A204.1 (cell line): Measurements from ENCODE around the gene SLIT1.

Experiments
- FAIRE-seq: peaks from 2 replicates; lab custom pipeline; 2012; peaks lifted over from hg19 to GRCh38; lab: Jason Lieb, UNC

Gene SLIT1

DNA sequence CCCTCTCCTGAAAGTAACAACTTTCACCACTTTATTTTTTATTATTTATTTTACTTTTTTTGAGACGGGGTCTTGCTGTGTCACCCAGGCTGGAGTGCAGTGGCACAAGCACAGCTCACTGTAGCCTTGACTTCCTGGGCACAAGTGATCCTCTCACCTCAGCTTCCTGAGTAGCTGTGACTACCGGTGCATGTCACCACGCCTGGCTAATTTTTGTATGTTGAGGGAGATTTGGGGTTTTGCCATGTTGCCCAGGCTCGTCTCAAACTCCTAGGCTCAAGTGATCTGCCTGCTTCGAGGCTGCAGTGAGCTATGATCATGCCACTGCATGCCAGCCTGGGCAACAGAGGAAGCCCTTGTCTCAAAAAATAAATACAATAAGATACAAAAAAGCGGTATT, 14.9 kb upstream of the SLIT1 start:
- no peak for FAIRE-seq

DNA sequence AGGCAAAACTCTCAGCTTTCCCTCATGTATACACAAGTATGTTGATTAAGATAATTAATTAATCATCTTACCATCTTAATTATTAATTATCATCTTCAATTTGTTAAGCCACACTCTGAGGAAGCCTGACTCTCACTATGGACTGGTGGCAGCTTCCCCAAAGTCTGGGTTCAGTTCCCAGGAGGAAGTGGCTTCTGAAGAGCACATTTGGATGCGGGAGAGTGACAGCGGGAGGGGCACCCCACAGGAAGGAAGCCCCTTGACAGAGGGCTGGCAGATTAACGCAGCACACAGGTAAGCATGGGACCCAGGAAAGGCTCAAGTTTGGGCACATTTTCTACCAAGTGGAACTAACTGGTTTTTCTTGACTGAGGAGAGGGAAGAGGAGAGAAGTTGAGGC, 13.4 kb upstream of the SLIT1 start:
- FAIRE-seq = no peak

DNA sequence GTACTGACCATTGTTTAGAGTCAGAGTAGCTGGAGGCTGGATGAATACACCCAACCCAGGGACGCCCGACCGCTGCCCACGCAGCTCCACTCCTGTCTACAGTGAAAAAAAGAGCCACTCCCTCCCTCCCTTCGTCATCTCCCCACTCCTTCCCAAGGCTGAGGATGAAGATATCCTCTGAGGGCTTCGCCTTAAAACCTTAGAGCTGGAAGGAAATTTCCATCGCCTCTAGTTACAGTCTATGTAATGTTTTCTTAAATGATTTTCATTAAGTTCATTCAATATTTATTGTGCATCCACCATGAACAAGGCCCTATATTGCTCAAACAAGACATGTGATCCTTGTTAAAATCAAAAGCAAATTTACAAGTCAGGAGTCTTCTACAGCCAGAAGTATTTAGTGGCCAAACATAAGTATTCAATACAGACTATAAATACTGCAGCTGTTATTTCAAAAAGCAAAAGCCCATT, 11.3 kb upstream of the SLIT1 start:
- FAIRE-seq = no peak

DNA sequence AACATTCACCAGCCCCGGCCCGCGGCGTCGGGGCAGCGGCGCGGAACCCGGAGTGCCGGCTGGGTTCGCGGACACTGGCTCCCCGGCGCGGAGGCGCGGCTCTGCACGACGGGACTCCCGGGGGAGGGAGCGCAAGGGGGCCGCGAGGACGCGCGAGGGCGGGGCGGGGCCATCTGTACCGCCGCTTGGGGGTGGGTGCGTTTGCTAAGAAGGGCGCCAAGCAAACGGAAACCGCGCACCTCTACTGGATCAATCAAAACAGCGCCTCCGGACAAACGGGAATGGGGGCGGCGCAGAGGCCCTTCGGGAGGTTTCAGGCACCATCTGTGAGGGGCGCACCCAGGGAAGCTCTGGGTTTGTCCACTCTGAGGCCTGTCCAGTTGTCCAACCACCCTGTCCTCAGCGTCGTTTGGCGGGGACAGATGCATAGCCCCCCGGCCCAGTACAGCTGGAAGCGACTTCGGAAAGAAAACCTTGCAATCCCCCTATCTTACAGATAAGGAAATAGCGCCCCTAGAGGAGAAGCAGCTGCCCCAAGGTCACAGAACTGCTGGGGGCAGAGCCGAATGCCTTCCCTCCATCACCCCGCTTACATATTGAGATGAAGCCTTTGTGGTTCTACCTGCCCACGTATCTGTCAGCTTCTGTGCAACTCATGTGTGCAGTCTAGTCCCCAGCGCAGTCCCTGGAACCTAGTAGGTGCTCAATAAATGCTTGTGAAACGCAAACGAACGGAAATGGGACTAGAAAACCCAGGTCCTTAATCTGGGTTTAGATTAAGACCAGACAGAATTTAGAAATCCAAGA, 10.7 kb upstream of the SLIT1 start:
- FAIRE-seq = no peak

DNA sequence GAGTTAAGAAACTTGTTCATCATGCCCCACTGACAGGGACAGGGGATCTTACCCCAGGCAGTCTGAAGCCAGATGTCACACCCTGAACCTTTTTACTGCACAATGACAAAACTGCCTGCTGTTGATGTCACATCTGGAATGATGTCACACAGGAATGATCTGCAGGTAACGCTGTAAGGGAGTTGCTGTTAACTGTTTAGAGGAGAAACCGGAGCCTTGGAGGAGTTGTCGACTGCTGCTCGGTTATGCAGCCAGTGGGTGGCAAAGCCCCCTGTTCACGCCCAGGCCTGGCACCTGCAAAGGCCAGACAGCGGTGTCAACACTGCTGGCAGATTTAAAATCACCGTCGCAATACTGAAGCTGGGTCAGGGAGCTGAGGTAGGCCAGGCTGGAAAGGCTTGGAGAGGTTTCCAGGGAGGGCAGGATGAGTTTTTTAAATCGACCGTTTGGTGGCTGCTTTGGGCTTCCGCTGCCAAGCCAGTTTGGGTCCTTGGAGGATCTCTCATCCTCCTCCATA, 10.0 kb upstream of the SLIT1 start:
- FAIRE-seq = no peak

DNA sequence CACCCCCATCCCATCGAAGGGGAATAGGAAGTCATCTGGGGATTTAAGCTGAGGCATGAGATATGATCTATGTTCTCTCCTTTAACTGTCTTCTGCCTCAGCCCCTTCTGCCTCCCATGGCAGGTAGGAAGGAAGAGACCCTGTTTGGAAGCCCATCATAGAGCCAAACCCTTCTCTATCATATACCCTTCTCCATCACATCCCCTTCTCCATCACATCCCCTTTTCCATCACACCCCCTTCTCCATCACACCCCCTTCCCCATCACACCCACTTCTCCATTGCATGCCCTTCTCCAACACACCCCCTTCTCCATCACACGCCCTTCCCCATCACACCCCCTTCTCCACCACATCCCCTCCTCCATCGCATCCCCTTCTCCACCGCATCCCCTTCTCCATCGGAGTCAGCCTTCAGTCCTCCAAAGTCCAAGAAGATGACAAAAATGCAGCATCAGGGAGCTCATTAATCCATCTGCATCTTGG, 7.2 kb upstream of the SLIT1 start:
- FAIRE-seq = no peak

DNA sequence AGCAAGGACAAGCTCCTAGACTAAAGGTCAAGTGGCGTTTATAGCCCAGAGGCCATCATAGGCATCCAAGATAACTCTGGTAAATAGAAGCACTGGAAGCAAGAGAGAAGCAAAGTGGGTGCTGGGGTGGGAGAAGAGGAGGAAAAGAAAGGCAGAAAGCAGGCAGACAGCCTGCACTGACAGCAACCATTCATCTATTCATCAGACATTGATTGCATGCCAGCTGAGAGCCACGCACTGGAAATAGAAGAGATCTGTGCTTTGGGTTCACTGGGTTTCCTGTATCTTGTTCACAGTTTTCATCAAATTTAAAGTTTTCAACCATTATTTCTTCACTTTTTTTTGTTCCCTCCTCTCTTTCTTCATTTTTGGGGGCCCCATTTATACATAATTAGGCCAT, 4.7 kb upstream of the SLIT1 start:
- FAIRE-seq = no peak

DNA sequence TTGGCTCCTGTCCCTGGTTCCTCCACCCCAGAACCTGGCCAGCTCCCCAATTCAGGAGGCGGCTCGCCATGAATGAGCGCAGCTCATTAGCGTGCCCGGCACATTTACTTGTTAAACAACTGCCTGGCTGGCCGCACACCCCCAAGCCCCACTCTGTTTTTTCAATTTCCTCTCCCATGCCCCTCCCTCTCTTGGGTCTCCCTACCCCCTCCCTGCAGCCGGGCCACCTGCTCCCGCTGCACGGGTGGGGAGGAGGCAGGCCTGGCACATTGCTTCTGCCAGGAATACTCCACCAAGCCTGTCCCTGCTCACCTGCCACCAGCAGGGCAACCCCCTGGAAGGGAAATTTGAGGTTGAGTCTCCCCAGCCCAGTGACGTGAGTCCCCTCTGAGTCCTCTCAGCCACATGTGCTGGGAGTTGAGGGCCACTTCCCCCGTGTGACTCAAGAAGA, 2.5 kb upstream of the SLIT1 start:
- no peak for FAIRE-seq

DNA sequence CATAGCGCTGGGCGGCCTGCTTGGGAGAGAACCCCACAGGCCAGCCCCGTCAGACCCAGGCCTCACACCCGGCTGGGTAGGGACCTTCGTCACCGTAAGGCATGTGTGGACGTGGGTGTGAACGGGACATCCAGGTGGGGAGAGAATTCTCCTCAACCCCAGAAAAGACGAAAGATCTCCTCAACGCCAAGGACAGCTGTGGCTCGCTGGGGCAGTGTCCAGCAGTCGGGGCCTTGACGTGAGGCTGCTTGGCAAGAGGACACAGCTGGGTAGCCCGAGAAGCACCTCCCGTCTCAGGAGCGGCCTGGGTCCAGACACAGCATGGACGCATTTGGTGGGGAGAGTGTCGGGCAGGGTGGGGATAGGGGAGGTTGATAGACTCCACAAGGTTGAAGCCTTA, 1.2 kb upstream of the SLIT1 start:
- FAIRE-seq = no peak

DNA sequence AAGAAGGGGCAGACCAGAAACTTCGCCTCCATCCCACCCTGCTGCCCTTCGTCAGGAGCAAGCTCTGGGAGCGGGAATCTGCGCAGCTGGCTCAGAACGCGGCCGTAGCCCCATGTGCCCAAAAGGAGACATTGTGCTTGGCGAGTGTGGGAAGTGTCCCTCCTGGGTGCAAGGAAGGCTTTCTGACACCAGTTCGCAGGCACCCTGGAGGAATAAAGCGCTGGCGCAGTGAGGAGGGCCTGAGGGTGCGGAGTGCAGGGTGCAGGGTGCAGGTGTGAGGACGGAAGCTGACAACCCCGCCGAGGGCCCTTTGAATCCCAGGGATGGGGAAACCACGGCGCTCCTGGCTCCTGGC, 811 bp downstream of the SLIT1 start:
- FAIRE-seq = no peak

DNA sequence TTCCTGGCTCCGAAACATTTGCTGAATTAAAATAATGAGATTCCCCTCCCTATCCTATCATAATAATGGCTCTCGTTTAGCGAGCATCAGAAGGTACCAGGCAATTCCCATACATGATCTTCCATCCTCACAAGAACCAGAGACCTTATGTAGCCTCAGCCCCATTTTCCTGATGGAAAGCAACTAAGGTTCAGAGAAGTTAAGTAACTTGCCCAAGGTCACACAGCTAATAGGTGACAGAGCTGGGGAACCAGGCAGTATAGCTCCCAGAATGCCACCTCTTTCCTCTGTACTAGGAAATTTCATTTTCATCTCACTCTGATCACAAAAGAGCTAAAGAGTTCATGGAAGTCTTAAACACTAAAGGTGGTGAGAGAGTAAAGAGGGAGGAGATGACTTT, 2.4 kb downstream of the SLIT1 start:
- no peak for FAIRE-seq

DNA sequence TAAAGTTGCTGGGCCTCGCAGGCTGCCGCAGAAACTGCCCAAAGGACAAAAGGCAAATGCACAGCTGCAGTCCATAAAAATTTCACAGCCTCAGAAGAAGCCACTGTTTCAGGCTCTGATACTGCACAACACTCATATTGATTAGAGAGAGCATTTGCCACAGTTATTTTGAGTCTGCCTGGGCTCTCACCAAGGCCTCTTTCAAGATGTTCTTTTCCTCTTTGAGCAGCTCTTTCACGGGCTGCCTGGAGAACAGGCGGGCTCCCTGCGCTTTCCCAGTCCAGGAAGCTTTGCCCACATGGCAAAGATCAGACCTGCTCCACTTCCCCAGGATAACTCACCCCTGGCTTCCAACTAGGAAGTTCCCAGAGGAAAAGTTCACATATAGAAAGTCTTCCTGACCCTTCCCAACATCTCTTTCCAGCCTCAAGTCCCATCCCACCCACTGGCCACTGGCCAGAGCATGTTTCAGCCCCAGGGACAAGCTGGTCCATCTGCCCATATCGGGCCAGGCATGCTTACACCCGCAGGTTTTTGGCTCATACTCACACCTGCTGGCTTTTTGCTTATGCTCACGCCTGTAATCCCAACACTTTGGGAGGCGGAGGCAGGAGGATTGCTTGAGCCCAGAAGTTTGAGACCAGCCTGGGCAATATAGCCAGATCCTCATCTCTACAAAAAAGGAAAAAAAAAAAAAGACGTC, 3.3 kb downstream of the SLIT1 start:
- FAIRE-seq = no peak

DNA sequence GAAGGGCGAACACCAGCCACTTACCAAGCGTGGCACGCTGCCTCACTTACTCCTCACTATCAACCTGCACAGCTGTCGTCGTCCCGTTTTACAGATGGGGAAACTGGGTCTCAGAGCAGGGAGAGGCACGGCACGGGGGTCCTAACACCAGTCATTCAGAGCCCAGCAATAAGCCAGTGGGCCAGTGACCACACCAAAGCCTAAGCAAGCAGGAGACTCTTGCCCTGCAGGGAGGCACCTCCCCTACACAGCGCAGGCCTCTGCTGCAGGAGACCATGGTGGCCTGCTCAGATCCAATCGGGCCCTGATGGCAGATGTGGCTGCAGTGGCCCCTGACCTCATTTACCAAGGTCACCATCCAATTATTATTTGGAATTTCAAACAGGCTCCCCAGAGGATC, 4.8 kb downstream of the SLIT1 start:
- FAIRE-seq = no peak

DNA sequence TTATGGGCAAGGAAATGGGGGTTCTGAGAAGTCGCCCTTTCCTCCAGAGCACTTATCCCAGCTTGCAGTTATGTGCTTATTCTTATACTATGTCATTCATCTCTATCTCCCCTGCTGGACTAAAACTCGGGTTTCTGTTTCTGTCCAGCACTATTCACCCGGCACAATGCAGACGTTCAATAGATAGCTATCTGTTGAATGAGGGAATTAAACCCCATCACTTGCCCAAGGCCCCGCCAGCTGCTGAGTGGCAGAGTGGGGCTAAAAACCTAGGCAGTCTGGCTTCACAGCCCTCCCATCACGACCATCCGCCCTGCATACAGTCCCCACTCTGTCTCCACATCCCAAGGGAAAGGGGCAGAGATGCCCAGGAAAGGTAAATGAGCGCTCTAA, 5.4 kb downstream of the SLIT1 start:
- no peak for FAIRE-seq

DNA sequence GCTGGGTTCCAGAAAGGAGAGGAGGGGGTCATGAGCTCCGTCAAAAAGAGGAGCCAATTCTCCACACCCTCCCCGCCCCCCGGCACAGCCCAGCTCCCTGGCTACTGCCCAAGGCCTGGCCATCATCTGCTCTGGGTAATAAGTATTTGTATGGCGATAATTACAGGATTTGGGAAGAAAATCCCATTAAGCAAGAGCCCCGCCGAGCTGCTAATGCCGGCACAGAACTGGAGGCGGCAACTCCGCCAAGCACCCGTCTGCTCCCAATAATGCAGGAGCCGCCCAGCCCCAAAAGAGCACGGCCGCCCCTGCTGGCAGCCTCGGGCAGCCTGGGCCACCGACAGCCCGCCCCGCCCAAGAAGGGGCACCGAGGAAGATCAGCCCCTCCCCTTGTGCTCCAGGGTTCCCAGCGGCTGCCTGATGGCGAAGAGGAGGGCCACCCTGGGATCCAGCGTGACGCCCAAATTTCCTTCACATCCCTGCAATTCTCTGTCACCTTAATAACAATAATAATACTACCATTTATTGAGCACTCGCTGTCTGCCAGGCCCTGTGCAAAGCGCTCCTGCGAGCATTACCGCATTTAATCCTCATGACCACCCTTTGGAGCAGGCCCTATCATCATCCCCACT, 5.9 kb downstream of the SLIT1 start:
- FAIRE-seq = no peak

DNA sequence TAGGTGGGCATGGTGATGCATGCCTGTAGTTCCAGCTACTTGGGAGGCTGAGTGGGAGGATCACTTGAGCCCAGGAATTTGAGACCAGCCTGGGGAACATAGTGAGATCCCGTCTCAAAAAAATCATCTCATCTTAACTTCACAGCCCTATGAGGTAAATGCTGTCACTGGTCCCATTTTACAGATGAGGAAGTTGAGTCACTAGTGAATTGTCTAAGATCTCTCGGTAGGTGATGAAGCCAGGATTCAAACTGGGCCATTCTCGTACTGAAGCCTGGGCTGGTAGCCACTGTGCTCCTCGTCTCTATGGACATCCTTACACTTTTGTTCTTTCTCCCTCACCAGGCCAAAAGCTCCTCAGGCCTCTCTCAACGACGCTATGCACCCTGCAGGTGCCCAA, 6.4 kb downstream of the SLIT1 start:
- no peak for FAIRE-seq

DNA sequence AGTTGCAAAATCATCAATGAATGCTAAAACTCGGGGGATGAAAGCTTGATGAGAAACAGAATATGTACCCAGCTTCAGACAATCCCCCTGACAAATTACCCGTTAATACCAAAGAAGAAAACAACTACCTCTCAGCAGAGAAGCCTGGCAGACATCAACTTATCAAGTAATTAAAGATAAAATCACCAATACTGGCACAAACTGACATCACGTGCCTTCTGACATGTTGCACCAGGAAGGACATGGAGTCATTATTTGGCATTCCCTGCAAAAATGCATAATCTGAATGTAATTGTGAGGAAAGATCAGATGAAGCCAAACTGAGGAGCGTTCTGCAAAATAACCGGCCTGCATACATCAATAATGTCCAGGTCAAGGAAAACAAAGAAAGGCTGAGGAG, 7.7 kb downstream of the SLIT1 start:
- FAIRE-seq = no peak

DNA sequence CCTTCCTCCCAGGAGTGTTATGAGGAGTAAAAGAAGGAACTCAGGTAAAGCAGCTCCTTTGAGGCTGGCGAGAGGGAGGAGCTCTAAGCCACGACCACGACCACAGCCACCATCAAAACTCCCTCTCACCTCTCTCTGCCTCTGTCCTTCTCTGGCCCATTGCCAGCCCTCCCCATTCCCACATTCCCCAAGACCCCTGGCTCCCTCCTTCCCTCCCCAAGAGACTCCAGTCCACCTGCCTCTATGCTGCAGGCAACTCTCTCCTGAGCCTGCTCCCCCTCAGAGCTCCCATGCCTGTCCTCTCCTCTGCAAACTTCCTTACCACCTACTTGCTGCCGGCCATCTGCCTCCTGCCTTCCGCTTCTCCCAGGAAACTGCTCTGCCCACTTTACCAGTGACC, 9.5 kb downstream of the SLIT1 start:
- no peak for FAIRE-seq

DNA sequence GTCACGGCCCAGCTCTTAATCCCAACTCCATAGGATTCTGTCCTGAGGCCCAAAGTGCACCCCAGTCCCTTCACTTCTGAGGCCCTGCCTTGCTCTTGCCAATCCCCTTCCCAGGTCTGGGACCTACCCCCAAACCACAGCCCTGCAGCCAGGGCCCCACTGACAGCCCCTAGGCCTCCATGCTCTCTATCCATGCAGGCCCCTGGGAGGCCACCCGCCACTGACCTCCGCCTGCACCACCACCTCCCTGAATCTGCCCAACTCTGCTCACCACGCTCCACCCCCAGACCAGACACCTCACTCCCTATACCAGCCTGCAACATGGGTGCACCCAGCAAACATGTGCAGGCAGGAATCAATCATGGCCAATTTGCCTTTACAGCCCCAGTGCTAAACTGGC, 10.2 kb downstream of the SLIT1 start:
- FAIRE-seq = no peak

DNA sequence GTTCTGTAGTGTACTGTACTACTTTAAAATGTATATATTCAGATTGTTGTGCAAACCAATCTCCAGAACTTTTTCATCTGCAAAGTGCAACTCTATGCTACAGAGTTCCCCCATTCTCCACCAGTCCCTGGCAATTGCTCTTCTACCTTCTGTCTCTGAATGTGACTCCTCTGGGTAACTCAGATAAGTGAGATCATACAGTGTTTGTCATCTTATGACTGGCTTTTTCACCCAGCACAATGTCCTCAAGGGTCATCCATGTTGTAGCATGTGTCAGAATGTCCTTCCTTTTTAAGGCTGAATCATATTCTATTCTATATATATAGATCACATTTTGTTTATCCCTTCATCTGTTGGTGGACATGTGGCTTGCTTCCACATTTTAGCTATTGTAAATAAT, 10.8 kb downstream of the SLIT1 start:
- FAIRE-seq = no peak

DNA sequence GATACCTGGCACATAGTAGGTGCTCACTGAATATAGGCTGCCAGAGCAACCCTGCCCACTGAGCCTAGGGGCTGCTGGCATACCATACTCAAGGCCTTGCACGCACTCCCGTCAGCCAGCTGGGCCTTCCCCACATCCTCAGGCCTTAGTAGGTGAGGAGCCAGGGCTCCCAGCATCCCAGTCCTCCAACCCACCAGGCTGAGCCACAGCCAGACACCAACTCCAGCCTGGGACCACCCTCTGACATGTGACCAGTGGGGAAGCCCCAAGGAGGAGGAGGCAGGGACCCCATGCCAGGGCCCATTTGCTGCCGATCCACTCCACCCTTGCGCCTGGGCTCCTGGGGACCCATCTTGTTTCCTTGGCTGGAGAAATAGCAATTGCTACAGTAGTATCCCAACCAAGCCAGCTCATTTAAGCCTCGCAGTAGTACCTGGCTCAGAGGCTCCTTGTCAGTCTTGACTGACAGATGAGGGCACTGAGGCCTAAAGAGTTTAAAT, 11.4 kb downstream of the SLIT1 start:
- FAIRE-seq = no peak

DNA sequence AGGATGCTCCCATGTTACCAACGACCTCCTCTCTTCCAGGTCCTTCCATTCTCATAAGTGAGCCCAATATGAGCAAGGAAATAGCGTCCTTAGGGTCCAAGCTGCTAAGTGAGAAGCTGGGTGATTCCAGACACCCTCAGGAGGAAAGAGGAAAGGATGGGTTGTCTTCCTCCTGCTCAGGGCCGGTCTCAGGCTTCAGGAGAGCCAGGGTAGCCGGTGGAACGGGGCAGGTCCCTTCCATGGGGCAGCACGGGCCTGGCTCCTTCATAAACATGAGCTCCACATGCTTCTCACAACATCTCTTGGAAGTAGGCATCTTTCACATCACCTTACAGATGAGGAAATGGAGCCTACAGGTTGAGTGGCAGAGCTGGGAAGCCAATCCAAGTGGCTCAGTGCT, 12.7 kb downstream of the SLIT1 start:
- no peak for FAIRE-seq

DNA sequence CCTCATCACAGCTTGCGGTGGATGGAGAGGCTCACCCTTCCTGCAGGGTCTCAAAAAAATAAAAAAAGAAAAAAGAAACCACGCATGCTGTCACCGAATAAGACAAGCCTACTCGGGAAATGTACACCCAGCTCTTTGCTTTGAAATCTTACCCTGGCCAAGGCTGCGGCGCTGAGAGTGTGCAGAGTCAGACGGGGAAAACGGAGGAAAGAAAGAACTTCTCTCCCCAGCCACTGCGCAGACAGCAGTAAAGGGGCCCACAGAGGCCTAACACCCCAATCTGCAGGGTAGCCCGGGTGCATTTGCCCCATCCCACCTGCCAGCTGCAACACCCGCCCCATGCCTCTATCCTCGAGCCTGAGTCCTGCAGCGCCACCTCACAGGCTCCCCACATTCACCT, 14.8 kb downstream of the SLIT1 start:
- no peak for FAIRE-seq
